CD1c-positive myeloid dendritic cell (primary cell): ENCODE results near the gene RCOR1.
"Not testable (repeated sequence)": the region's sequence is repeated elsewhere in the genome, so short reads cannot be mapped to it uniquely, and the experiment has no call there.

Experiments
- DNase-seq: peaks from one replicate; pipeline ENCODE4 v3.0.0-alpha.2; 2016; ENCODE audit errors: extremely low spot score

RCOR1 gene

DNA sequence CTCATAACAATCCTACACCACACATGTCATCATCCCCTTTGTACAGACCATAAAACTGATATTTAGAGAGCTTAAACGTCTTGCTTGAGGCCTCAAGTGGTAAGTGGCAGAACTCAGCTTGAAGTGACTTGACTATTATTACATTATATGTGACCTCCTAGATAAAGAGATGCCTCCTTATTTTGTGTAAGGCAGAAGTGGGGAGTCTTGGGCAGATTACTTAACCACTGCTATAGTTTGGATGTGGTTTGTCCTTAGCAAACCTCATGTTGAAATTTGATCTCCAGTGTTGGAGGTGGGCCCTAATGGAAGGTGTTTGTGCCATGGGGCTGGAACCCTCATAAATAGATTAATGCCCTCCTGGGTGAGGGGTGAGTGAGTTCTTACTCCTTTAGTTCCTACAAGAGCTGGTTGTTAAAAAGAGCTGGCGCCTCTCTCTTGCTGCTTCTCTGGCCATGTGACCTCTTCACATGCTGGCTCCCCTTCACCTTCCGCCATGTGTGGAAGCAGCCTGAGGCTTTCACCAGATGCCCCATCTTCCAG, 37.4 kb downstream of the RCOR1 start:
- DNase-seq = no peak

DNA sequence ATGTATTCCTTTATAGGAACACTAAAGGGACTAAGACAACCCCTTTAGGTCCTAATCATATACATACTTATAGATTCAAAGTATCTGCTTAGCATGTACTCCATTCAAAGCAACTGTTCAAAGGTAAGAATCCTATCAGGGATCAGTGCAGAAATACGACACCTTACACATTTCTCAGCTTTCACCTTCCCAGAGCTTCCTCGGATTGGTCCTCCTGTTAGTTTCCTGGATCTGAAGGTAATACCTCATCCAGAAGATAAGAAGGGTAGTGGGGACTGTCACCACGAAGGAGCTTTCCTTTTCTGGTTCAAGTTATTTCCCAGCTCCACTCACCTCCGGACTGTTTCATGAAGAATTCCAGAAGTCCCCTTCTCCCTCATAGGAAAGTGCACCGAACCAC, 38.0 kb downstream of the RCOR1 start:
- DNase-seq = no peak

DNA sequence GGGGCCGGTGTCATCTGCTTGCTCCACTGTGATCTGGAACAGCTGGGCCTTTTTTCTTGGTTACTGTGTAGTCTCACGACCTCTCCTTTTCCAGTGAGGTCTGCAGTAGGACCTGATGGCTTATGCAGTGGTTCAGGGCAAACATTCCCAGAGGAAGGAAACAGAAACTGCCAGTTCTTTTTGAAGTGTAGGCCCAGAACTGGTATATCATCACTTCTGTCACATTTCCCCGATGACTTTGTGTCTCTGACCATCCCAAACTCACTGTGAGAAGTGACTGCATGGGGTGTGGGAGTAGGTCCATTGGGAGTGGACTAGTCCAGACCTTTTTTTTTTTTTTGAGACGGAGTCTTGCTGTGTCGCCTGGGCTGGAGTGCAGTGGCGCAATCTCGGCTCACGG, 38.4 kb downstream of the RCOR1 start:
- DNase-seq = no peak

DNA sequence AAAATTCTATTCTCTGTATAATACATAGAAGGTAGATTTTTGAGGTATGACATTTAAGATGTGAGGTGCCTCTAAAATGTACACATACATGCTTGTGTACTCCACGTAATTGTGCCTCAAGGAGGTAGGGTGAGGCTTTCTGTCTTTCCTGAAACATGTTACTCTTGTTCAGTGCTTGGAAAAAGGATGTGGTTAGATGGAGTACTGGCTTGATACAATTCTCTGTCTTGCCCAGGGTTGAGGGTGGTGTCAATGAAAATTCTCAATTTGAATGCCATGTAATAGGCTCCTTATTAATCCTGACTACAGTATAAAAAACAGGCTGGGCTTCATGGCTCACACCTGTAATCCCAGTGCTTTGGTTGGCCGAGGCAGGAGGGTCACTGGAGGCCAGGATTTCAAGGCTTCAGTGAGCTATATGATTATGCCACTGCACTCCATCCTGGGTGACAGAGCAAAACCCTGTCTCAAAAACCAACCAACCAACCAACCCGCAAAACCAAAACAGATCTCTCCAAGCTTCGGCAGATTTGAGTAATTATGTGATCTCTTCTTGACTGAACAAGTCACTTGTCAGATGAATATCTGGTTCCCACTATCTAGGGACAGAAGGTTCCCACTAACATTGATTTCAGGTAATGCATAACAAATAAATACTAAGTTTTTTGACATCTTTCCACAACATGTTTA, 41.6 kb downstream of the RCOR1 start:
- no peak for DNase-seq

DNA sequence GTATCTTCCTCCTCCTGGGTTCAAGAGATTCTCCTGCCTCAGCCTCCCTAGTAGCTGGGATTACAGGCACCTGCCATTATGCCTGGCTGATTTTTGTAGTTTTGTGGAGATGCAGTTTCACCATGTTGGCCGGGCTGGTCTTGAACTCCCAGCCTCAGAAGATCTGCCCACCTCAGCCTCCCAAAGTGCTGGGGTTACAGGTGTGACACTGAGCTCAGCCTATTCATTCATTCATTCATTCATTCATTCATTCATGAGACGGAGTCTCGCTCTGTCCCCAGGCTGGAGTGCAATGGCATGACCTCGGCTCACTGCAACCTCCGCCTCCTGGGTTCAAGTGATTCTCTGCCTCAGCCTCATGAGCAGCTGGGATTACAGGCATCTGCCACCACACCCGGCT, 47.2 kb downstream of the RCOR1 start:
- DNase-seq = not testable (repeated sequence)

DNA sequence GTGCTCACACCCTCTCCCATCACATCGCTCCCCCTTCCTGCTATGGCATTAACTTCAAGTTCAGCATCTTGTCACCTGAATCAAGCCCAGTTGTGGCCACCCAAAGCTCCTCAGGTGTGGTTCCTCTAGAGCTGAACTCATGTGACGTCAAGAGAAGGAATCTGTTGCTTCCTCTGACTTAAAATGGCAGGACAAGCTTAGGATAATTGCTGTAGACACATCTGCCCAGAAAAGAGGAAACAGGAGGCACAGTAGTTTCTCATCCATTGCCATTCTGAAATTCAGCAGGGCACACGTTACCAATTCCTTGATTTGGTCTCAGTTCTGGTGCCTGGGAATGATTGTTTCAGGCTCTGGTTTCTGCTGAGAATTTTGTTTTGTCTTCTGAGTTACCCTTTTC, 52.1 kb downstream of the RCOR1 start:
- DNase-seq = peak; percentile 51

DNA sequence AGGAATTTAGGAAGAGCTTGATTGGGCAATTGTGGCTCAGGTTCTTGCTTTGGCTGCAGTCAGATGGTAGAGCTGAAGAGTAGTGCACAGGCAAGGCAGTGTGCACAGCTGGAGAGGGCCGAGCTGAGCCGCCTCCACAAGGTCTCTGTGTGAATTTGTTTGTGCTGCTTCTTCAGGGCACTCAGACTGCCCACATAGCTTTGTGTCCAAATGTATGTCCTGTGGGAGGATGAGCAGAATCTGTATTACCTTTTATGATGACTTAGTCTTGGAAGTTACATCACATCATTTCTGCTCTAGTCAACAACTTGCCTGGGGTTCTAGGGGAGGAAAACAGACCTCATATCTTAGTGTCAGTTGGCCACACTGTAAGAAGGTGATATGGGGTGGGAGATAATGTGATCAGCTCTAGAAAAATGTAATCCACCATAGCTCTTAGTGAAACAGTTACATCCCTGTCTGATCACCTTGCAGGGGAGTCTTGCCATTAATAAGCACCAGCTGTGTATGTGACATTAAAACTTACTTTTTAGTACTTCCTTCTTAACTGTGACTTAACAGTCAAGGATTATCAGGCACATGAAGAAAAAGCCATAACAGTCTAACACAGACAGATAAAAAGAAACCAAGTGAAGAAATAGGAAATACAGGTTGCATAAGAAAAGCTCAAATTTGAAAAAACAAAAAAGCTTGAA, 53.4 kb downstream of the RCOR1 start:
- peak; percentile 30 for DNase-seq

DNA sequence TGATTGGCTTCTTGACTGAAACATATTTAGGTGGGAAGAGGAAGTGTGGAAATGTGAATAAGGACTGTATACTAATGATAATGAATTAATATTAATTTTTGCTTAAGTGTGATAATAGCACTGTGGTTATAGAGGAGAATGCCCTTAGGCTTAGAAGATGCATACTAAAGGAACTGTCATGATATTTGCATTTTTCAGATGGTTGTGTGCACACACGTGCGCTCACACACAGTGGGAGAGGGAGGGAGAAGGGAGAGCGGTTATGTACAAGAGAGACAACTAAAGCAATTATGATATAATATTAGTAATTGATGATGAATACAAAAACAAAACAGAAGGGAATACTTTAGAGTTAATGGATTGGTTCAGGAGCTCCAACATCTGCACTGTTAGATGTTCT, 54.2 kb downstream of the RCOR1 start:
- DNase-seq = no peak

DNA sequence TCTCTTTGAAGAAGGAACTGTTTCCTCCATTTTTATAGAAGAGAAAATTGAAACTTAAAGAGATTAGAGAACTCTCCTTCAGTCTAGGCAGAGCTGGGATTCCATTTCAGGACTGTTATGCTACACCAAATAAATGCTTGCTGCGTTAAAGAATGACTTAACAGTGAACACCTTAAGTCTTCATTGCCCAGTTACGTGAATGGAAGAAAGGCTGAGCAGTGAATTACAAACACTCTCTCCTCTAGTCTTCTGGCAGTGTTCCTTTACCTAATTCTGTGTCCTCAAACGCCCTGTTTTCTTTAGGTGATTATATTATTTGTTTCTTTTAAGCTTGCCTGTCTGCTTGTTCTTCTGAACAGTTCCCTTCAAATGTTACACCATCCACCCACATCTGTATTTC, 59.7 kb downstream of the RCOR1 start:
- no peak for DNase-seq

DNA sequence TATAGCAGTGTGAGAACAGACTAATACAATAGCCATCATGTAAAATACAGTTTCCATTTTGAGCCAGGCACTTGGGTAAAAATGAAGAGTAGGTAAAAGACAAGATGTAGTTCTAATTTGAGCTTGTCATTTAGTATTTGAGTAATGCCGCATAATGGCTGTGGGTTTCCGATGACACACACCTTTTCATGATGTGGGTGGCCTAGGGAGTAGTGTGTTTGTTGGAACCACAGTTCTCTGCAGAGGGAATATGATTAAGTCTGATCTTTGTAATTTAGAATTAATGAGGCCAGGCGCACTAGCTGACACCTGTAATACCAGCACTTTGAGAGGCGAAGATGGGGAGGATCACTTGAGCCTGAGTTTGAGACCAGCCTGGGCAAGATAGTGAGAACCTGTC, 61.8 kb downstream of the RCOR1 start:
- DNase-seq = no peak

DNA sequence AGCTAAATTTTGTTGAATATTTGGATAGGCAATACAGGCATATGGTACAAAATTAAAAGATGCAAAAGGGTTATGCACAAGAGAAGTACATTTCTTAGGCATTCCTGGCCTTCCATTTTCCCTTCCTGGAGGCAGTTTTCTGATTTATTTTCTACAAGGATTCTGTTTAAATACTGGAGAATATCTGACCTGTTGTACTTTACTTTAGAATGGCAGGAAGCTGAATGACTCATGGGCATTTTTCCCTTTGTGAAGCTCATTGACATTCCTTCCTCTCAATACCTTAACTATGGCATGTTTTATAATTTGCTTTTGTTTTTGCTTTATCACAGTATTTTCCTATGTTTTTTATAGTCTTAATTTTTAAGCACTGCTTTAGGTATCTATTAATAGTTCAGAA, 62.7 kb downstream of the RCOR1 start:
- no peak for DNase-seq

DNA sequence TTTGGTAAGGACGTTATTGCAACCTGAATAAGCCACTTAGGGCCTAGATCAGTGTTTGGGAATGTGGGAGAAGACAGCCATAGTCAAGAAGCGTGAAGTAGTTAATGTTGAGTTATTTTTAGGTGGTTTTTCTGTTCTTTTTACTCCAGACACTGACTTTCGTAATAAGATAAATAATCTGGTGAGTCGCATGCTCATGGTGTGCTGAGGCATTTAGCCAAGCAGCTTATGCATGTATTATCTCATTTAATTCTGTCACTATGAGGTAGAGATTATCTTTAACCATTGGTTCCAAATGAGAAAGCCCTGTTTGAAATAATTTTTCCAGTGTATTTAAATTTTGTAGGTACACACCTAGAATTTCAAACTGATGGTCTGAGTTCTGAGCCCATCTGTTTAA, 67.3 kb downstream of the RCOR1 start:
- DNase-seq = no peak

DNA sequence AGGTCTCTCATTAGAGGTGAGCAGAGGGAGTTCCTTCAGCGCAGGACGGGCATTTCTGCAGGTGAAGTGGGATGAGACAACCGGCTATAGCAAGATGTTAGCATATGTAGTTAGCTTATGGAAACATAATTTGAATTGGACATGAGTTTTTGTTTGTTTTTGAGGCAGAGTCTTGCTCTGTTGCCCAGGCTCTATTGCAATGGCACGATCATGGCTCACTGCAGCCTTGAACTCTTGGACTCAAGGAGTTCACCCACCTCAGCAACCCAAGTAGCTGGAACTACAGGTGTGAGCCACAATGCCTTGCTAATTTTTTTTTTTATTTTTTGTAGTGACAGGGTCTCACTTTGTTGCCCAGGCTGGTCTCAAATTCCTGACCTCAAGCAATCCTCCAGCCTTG, 69.2 kb downstream of the RCOR1 start:
- no peak for DNase-seq

DNA sequence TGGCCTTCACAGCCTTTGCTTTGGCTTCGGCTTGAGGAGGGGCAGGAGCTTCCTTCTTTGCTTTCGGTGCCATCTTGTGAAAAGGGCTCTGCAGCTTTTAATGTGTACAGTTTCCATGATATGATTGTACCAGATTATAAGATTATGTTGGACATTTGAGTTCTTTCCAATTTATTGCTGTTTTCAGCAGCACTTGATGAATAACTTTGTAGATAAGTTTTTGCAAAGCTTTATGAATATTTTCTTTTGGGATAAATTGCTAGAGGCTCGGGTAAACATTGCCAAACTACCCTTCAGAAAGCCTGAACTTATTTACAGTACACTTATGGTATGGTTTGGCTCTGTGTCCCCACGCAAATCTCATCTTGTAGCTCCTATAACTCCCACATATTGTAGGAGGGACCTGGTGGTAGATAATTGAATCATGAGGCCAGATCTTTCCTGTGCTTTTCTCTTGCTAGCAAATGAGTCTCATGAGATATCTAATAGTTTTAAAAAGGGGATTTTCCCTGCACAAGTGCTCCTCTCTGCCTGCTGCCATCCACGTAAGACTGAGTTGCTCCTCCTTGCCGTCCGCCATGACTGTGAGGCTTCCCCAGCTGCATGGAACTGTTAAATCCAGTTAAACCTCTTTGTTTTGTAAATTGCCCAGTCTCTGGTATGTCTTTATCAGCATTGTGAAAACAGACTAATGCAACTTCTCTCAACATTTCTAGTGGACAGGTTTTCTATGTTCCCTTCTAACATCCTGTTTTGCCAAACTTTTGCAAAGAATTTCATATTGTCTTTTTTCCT, 70.4 kb downstream of the RCOR1 start:
- no peak for DNase-seq

DNA sequence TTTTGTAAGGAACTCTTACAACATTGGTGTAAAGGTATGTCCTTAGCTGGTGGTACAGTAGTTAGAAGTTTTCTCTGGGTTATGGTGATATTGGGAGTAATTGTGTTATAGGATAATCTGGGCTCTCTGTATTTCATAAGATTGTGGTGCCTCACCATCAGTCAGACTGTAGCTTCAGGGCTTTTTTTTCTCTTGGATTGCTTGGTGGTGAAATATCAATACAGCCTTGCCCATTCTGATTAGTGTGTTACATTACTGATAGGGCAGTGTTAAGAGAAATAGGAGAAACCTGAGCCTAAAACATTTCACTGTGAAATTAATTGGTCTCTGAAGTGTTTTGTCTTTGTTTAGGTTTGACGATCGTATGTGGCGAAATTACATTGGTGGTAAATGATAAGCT, 71.0 kb downstream of the RCOR1 start:
- DNase-seq = no peak

DNA sequence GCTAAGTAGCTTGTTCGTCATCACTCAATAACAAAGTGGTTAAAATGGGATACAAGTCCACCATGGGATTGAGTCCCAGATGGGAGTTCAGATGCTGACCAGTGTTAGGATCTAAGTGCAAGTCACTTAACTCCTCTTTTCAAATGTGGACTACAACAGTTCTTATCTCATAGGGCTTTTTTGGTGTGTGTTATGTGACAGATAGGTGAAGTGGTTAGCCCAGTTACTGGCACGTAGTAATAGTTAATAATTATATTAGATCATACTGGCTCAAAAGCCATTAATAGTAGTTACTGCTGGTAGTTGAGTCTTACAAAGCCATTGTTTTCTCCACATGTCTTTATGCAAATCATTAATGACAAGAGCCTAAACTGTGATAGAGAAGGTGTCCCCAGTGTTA, 73.2 kb downstream of the RCOR1 start:
- DNase-seq = no peak

DNA sequence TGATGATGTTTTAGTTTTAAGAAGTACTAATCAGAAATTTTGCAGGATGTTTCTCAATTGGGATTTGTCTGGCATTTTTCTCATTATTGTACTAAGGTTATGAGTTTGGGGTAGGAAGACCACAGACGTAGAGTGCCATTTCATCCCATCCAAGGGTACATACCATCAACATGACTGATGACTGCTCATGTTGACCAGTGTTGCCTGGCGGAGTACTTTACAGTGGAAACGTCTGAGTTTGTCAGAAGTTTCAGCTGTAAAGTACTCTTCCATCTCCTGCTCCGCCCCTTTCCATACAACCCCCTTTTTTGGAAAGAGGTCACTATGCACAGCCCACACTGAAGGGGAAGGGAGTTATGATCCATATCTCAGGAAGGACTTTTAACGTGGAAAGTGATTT, 74.2 kb downstream of the RCOR1 start:
- no peak for DNase-seq

DNA sequence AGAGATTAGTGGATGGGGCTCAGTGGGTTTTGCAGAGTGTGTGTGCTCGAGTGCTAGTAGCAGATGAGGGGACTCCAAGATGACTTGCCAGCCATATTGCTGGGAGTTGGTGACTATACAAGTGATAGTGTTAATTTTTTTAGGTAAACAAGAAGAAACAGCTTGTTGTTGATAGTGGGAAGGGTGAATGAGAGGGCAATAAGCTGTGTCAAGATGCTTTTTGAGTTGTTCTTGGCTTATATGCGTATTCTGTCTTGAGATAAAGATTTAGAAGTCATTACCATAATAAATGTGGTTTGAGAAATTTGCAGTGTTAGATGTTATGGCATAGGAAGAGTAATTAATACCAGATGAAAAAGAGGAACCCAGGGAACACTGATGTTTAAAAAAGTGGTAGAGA, 75.3 kb downstream of the RCOR1 start:
- DNase-seq = no peak

DNA sequence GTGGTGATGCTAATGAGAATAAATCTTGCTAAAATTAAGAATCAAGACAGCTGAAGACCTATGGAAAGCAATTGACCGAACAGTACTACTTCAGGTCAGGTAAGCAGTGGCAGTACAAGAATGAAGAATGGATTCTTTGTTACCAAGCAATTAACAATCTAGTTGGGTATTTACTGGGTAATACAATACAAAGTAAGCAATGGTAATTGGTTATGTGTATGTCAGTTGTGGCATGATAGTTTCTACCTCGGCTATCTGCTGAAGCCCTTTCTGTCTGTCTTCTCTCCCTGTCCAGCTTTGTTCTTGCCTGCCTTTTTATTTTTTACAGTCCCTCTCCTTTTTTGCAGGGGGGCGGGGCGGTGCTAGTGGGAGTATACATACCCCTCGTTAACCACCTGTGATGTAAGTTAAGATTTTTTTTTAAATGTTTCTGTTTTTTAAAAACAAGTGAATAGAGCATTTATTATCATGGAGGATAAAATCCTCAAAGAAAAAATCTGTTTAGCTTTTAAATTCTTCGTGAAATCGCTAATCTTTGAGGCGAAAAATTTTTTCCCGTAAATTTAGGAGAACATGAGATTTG, 75.9 kb downstream of the RCOR1 start:
- DNase-seq = no peak

DNA sequence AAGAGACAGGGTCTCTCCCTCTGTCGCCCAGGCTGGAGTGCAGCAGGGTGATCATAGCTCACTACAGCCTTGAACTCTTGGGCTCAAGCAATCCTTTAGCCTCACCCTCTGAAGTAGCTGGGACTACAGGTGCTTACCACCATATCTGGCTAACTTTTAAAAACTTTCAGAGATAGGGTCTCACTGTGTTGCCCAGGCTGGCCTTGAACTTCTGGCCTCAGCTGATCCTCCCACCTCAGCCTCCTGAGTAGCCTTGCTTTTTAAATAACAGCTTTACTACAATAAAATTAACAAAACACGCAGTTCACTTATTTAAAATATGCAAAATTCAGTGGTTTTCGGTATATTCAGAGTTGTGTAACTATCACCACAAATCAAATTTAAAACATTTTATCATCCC, 79.0 kb downstream of the RCOR1 start:
- no peak for DNase-seq

DNA sequence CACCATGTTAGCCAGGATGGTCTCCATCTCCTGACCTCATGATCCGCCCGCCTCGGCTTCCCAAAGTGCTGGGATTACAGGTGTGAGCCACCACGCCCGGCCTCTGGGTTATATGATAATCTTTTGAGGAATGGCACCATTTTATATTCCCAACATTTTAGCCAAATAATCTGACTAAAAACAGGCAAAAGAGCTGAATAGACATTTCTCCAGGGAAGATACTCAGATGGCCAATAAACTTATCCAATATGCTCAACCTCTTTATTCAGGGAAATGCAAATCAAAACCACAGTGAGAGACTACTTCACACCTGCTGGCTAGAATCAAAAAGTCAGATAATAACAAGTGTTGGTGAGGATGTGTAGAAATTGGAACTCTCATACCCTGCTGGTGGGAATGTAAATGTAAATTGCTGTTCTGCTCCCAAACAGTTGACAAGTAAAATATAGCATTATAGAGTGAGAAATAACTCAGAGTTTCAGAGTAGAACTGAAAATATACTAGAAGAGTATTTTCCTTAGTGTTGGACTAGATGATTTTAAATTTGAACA, 80.0 kb downstream of the RCOR1 start:
- DNase-seq = no peak

DNA sequence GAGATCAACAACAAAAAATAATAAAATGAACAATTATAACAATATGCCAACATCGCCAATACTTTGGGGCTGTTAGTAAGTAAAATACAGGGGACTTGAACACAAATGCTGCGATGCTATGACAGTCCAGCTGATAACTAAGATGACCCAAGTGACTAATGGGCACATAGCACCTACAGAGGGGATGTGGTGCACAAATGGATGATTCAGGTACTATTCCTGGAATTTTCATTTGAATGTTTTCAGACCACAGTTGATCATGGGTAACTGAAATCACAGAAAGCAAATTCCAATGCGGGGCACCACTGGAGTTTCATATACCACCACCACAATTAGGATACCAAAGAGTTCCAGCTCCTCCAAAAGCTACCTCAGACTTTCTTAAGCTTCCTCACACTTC, 82.9 kb downstream of the RCOR1 start:
- no peak for DNase-seq
